ENCODE results near the gene RNF187.

RNF187 gene

GRCh38 chr1:228472655-228473054 lies 14.5 kb upstream of the RNF187 start:
- H3K4me3 ChIP-seq (ENCODE audit: low read depth, low read length), result no peak overlapping the region
- in situ Hi-C loops (cut with HindIII; ENCODE audit: low sequenced_read_pairs), result no loop called here
- DNase-seq (ENCODE audit: low read depth), result no peak
- TF ChIP-seq CTCF (IDR thresholded peaks at IDR 0.05; ENCODE audit: low read depth, low read length, missing control alignments), result no peak

- no peak for TF ChIP-seq CTCF (IDR thresholded peaks at IDR 0.05; ENCODE audit: low read depth, low read length, missing control alignments)
- in situ Hi-C loops (cut with HindIII; ENCODE audit: low sequenced_read_pairs), result no loop called here
- no peak for DNase-seq (ENCODE audit: low read depth)
- no peak overlapping the region for H3K4me3 ChIP-seq (ENCODE audit: low read depth, low read length)
These were observed 12.7 kb upstream of the RNF187 start for GRCh38 chr1:228474507-228474906.

- in situ Hi-C loops (cut with HindIII; ENCODE audit: low sequenced_read_pairs), result no loop called here
- no peak overlapping the region for H3K4me3 ChIP-seq (ENCODE audit: low read depth, low read length)
- DNase-seq (ENCODE audit: low read depth), result no peak
- no peak for TF ChIP-seq CTCF (IDR thresholded peaks at IDR 0.05; ENCODE audit: low read depth, low read length, missing control alignments)
These were observed 11.4 kb upstream of the RNF187 start for GRCh38 chr1:228475812-228476211.

- no peak overlapping the region for H3K4me3 ChIP-seq (ENCODE audit: low read depth, low read length)
- in situ Hi-C loops (cut with HindIII; ENCODE audit: low sequenced_read_pairs), result no loop called here
- DNase-seq (ENCODE audit: low read depth), result no peak
- no peak for TF ChIP-seq CTCF (IDR thresholded peaks at IDR 0.05; ENCODE audit: low read depth, low read length, missing control alignments)
These were observed 9.9 kb upstream of the RNF187 start for GRCh38 chr1:228477263-228477662.

GRCh38 chr1:228478326-228478725 lies 8.9 kb upstream of the RNF187 start:
- no peak for DNase-seq (ENCODE audit: low read depth)
- no peak overlapping the region for H3K4me3 ChIP-seq (ENCODE audit: low read depth, low read length)
- TF ChIP-seq CTCF (IDR thresholded peaks at IDR 0.05; ENCODE audit: low read depth, low read length, missing control alignments), result no peak
- in situ Hi-C loops (cut with HindIII; ENCODE audit: low sequenced_read_pairs), result no loop called here

GRCh38 chr1:228478912-228479711 lies 8.1 kb upstream of the RNF187 start:
- in situ Hi-C loops (cut with HindIII; ENCODE audit: low sequenced_read_pairs), result no loop called here
- H3K4me3 ChIP-seq (ENCODE audit: low read depth, low read length), result no peak overlapping the region

More at GRCh38 chr1:228478912-228479711, 8.1 kb upstream of the RNF187 start:
- TF ChIP-seq CTCF (IDR thresholded peaks at IDR 0.05; ENCODE audit: low read depth, low read length, missing control alignments), result no peak
- DNase-seq (ENCODE audit: low read depth), result no peak
